ENCODE data around the gene PRDX5. TPM values are rescaled to one million over a fixed set of nuclear protein-coding genes. Genes with fewer than 3 reads are reported as not detected.

The PRDX5 gene
- total RNA-seq, 4 donors from 2014 or later, result 122 to 236 (median 223) TPM

DNA sequence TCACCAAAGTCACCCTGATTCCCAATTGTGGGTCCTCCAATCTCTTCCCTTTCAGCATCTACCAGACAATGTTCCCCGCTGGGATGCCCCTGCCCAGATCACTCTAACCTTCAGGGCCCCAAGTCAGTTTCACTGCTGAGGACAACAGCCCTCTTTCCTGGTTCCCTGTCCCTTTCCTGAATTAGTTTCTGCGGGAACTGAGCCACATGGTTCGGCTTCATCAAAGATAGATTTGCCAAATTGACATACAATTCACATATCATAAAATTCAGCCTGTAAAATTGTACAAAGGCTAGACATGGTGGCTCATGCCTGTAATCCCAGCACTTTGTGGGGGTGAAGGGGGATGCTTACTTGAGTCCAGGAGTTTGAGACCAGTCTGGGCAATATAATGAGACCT, 10.1 kb downstream of the PRDX5 start:
- TF ChIP-seq, protein P1, sequence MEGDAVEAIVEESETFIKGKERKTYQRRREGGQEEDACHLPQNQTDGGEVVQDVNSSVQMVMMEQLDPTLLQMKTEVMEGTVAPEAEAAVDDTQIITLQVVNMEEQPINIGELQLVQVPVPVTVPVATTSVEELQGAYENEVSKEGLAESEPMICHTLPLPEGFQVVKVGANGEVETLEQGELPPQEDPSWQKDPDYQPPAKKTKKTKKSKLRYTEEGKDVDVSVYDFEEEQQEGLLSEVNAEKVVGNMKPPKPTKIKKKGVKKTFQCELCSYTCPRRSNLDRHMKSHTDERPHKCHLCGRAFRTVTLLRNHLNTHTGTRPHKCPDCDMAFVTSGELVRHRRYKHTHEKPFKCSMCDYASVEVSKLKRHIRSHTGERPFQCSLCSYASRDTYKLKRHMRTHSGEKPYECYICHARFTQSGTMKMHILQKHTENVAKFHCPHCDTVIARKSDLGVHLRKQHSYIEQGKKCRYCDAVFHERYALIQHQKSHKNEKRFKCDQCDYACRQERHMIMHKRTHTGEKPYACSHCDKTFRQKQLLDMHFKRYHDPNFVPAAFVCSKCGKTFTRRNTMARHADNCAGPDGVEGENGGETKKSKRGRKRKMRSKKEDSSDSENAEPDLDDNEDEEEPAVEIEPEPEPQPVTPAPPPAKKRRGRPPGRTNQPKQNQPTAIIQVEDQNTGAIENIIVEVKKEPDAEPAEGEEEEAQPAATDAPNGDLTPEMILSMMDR (IDR thresholded peaks at IDR 0.05; ENCODE audit: low read depth), result no peak

DNA sequence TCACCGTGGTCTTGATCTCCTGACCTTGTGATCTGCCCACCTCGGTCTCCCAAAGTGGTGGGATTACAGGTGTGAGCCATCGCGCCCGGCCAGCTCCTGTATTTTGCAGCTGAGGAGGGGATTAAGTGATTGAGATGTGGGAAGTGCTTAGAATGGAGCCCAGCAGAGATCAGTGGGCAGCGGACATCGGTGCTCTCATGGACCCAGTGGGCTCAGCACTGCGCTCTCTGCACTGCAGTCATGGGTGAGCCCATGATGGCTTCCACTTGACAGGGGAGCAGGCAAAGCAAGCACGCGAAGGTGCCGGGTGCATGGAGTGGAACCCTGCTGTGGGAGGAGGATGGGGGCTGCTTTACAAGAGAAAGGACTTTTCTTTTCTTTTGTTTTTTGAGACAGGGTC, 13.0 kb downstream of the PRDX5 start:
- TF ChIP-seq, protein P1 (IDR thresholded peaks at IDR 0.05; ENCODE audit: low read depth), result no peak

GRCh38 chr11:64331569-64332371, 13.8 kb downstream of the PRDX5 start:
- TF ChIP-seq, protein P1 (IDR thresholded peaks at IDR 0.05; ENCODE audit: low read depth), result no peak

- TF ChIP-seq, protein P1 (IDR thresholded peaks at IDR 0.05; ENCODE audit: low read depth), result no peak
Measured at GRCh38 chr11:64333556-64333955, 15.6 kb downstream of the PRDX5 start.

- TF ChIP-seq, protein P1 (IDR thresholded peaks at IDR 0.05; ENCODE audit: low read depth), result no peak
Measured at GRCh38 chr11:64334764-64335735, 17.1 kb downstream of the PRDX5 start.

DNA sequence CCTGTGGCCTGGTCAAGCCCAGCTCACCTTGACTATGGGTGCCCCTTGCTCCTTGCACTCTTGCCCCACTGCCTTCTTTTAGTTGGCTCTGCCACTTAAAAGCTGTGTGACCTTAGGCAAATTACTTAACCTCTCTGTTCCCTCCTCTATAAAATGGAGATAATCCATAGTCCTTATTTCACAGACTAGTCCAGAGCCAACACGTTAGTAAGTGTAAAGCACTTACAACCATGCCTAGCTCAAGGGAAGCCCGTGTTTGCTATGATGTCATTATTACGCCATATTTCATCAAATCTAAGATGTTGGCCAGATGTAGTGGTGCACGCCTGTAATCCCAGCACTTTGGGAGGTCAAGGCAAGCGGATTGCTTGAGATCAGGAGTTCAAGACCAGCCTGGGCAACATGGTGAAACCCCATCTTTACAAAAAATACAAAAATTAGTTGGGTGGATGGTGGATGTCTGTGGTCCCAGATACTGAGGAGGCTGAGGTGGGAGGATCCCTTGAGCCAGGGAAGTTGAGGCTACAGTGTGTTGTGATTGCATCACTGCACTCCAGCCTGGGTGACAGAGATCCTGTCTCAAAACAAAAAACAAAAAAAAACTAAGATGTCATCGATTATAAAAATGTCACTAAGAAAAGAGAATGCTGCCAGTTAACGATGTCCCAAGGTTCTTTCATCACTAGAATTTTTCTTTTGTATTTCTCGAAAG, 19.8 kb downstream of the PRDX5 start:
- TF ChIP-seq, protein P1 (IDR thresholded peaks at IDR 0.05; ENCODE audit: low read depth), result no peak

Data from subcutaneous adipose tissue (tissue), 4 donors.